ENCODE data around the gene SLC25A2.
"Not testable (repeated sequence)": the region's sequence is repeated elsewhere in the genome, so short reads cannot be mapped to it uniquely, and the experiment has no call there.

Gene SLC25A2

GRCh38 chr5:141343242-141343952 is 39.5 kb upstream of the SLC25A2 start, which contains the start of gene PCDHGA3:
Gene PCDHGA3 (plus strand): TSS chr5:141343829. CDS start chr5:141344034, 205 bp downstream.
- no peaks in the 10 kb centered on the region for H3K36me3 ChIP-seq
- no peak within 1 kb of the TSS for H3K27ac ChIP-seq
- DNase-seq, result no peak
- peak; percentile 36; the same call in 1 of the 2 replicates for TF ChIP-seq CTCF (IDR thresholded peaks at IDR 0.05; ENCODE audit: low read depth, low read length)
- H3K9me3 ChIP-seq (ENCODE audit: severe bottlenecking), result peaks cover 23% of the 10 kb centered on the region
- no peak within 1 kb of the TSS for H3K4me3 ChIP-seq (ENCODE audit: low read depth, low read length)
- no peaks in the 10 kb centered on the region for H3K27me3 ChIP-seq (ENCODE audit: insufficient read depth, low read depth, severe bottlenecking)

GRCh38 chr5:141342773-141343172 is 38.9 kb upstream of the SLC25A2 start:
- H3K36me3 ChIP-seq, result no peaks in the 10 kb centered on the region
- H3K27ac ChIP-seq, result no peak overlapping the region
- no peak for DNase-seq
- no peak for TF ChIP-seq CTCF (IDR thresholded peaks at IDR 0.05; ENCODE audit: low read depth, low read length)
- no peak overlapping the region for H3K4me3 ChIP-seq (ENCODE audit: low read depth, low read length)
- H3K27me3 ChIP-seq (ENCODE audit: insufficient read depth, low read depth, severe bottlenecking), result no peaks in the 10 kb centered on the region
- H3K9me3 ChIP-seq (ENCODE audit: severe bottlenecking), result peaks cover 23% of the 10 kb centered on the region

GRCh38 chr5:141340781-141341354 is 37.0 kb upstream of the SLC25A2 start:
- not testable (repeated sequence) for DNase-seq; H3K27ac ChIP-seq; H3K4me3 ChIP-seq (ENCODE audit: low read depth, low read length); H3K36me3 ChIP-seq; H3K27me3 ChIP-seq (ENCODE audit: insufficient read depth, low read depth, severe bottlenecking)
- peaks cover 23% of the 10 kb centered on the region for H3K9me3 ChIP-seq (ENCODE audit: severe bottlenecking)

GRCh38 chr5:141338538-141339306 is 34.9 kb upstream of the SLC25A2 start, which contains the start of gene PCDHGA2:
Gene PCDHGA2 (plus strand): TSS chr5:141338760.
- Histone ChIP-seq H3K36me3 (no peaks in the 10 kb centered on the region), H3K4me3 (ENCODE audit: low read depth, low read length) (no peak within 1 kb of the TSS), H3K27me3 (ENCODE audit: insufficient read depth, low read depth, severe bottlenecking) (no peaks in the 10 kb centered on the region), H3K9me3 (ENCODE audit: severe bottlenecking) (peaks cover 14% of the 10 kb centered on the region), H3K27ac (no peak within 1 kb of the TSS)
- peak; percentile 25 for DNase-seq
- TF ChIP-seq CTCF (IDR thresholded peaks at IDR 0.05; ENCODE audit: low read depth, low read length), result peak; percentile 63

GRCh38 chr5:141332571-141332970 is 28.7 kb upstream of the SLC25A2 start:
- H3K27ac ChIP-seq; DNase-seq; H3K27me3 ChIP-seq (ENCODE audit: insufficient read depth, low read depth, severe bottlenecking); H3K36me3 ChIP-seq; H3K4me3 ChIP-seq (ENCODE audit: low read depth, low read length): not testable (repeated sequence)
- H3K9me3 ChIP-seq (ENCODE audit: severe bottlenecking), result peaks cover 18% of the 10 kb centered on the region

GRCh38 chr5:141330299-141331080 is 26.6 kb upstream of the SLC25A2 start, which contains the start of gene PCDHGA1:
Gene PCDHGA1 (plus strand): TSS chr5:141330514.
- no peak within 1 kb of the TSS for H3K4me3 ChIP-seq (ENCODE audit: low read depth, low read length)
- H3K27me3 ChIP-seq (ENCODE audit: insufficient read depth, low read depth, severe bottlenecking), result no peaks in the 10 kb centered on the region
- DNase-seq, result peak; percentile 31
- no peaks in the 10 kb centered on the region for H3K36me3 ChIP-seq
- no peak within 1 kb of the TSS for H3K27ac ChIP-seq
- TF ChIP-seq CTCF (IDR thresholded peaks at IDR 0.05; ENCODE audit: low read depth, low read length), result peak; percentile 42; the same call in 1 of the 2 replicates
- H3K9me3 ChIP-seq (ENCODE audit: severe bottlenecking), result peaks cover 18% of the 10 kb centered on the region

Measured in WERI-Rb-1 (cell line).